Uterus (tissue), 2 donors: Measurements from ENCODE around the gene ZNF264.

ENCODE experiments used
- POLR2A ChIP-seq, 2 donors: fragments of 450-650 bp; IDR thresholded peaks; one replicate each; pipeline ENCODE4 v1.6.1; 2016; ENCODE audit warnings: antibody characterized with exemption in 2 of 2, mild to moderate bottlenecking in 1 of 2, moderate library complexity in 1 of 2
- TF ChIP-seq, protein P1 (sequence below), 4 experiments: fragments of 200-600 bp in 2 of 4; fragments of 450-650 bp in 2 of 4; sonication (generic) in 2 of 4; IDR thresholded peaks; one replicate each; pipeline ENCODE4 v1.5.1; 2016 to 2019; ENCODE audit warnings: antibody characterized with exemption in 4 of 4, mild to moderate bottlenecking in 2 of 4, moderate library complexity in 1 of 4

DNA sequence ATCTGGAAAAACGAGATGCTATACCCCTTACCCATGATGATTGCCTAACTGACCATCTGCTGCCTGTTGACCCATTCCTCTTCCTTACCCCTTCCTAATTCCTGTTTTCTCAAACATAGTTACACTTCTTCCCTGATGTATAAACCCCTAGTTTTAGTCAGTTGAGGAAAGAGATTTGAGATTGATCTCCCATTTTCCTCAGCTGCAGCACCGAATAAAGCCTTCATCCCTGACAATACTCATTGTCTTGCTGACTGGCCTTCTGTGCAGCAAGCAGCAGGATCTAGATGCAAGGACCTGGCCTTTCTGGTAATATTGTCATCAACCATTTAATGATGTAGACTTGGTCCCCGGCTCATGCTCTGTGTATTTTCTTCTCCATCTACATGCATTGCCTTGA, 999 bp upstream of the ZNF264 start:
- TF ChIP-seq, protein P1, sequence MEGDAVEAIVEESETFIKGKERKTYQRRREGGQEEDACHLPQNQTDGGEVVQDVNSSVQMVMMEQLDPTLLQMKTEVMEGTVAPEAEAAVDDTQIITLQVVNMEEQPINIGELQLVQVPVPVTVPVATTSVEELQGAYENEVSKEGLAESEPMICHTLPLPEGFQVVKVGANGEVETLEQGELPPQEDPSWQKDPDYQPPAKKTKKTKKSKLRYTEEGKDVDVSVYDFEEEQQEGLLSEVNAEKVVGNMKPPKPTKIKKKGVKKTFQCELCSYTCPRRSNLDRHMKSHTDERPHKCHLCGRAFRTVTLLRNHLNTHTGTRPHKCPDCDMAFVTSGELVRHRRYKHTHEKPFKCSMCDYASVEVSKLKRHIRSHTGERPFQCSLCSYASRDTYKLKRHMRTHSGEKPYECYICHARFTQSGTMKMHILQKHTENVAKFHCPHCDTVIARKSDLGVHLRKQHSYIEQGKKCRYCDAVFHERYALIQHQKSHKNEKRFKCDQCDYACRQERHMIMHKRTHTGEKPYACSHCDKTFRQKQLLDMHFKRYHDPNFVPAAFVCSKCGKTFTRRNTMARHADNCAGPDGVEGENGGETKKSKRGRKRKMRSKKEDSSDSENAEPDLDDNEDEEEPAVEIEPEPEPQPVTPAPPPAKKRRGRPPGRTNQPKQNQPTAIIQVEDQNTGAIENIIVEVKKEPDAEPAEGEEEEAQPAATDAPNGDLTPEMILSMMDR (IDR thresholded peaks at IDR 0.05): no peak
- TF ChIP-seq POLR2A (IDR thresholded peaks at IDR 0.05): no peak
